GM18507 (cell line): ENCODE measurements around the gene NUDT21.
"Not testable (repeated sequence)": the region's sequence is repeated elsewhere in the genome, so short reads cannot be mapped to it uniquely, and the experiment has no call there.

Source experiments
- DNase-seq: peaks from one replicate; pipeline ENCODE4 v3.0.0; 2011; ENCODE audit warnings: low read depth; ENCODE audit not compliant: insufficient read length; ENCODE audit errors: extremely low spot score
- FAIRE-seq: peaks from 2 replicates; lab custom pipeline; 2011; peaks lifted over from hg19 to GRCh38; lab: Jason Lieb, UNC

NUDT21 gene

GRCh38 chr16:56387396-56387795, 63.7 kb downstream of the NUDT21 start:
- FAIRE-seq (no peak), DNase-seq (no peak)

GRCh38 chr16:56384074-56384721, 66.9 kb downstream of the NUDT21 start:
- DNase-seq, result no peak
- no peak for FAIRE-seq

- DNase-seq (no peak), FAIRE-seq (no peak)
Measured at GRCh38 chr16:56382901-56383355, 68.2 kb downstream of the NUDT21 start.

GRCh38 chr16:56382459-56382858, 68.7 kb downstream of the NUDT21 start:
- DNase-seq (no peak), FAIRE-seq (no peak)

- DNase-seq, FAIRE-seq: not testable (repeated sequence)
Measured at GRCh38 chr16:56380778-56381485, 70.2 kb downstream of the NUDT21 start.
